Effector CD4-positive, alpha-beta T cell (primary cell): ENCODE data around the gene TLR2.
"Not testable (repeated sequence)": the region's sequence is repeated elsewhere in the genome, so short reads cannot be mapped to it uniquely, and the experiment has no call there.

ENCODE experiments used
- DNase-seq: peaks from one replicate; pipeline ENCODE4 v3.0.0-alpha.2; 2020

TLR2 gene

GRCh38 chr4:153661215-153661822, 22.8 kb upstream of the TLR2 start:
- no peak for DNase-seq

GRCh38 chr4:153661908-153662307, 22.2 kb upstream of the TLR2 start:
- DNase-seq = no peak

DNA sequence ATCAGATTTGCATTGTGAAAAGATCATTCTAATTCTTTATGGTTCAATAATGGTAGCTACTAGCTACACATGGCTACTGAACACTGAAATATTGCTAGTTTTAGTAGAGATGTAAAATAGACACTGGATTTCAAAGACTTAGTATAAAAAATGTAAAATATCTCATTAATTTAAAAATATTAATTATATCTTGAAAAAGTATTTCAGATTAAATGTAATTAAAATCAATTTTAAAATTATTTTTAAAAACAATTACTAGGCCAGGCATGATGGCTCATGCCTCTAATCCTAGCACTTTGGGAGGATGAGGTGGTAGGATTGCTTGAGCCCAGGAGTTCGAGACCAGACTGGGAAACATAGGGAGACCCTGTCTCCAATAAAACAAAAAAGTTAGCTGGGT, 20.4 kb upstream of the TLR2 start:
- no peak for DNase-seq

DNA sequence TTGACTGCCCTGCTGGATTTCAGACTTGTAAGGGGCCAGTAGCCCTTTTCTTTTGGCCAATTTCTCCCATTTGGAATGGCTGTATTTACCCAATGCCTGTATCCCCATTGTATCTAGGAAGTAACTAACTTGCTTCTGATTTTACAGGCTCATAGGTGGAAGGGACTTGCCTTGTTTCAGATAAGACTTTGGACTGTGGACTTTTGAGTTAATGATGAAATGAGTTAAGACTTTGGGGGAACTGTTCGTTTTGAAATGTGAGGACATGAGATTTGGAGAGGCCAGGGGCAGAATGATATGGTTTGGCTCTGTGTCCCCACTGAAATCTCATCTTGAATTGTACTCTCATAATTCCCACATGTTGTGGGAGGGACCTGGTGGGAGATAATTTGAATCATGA, 17.6 kb upstream of the TLR2 start:
- not testable (repeated sequence) for DNase-seq

GRCh38 chr4:153668647-153669046, 15.4 kb upstream of the TLR2 start:
- no peak for DNase-seq

DNA sequence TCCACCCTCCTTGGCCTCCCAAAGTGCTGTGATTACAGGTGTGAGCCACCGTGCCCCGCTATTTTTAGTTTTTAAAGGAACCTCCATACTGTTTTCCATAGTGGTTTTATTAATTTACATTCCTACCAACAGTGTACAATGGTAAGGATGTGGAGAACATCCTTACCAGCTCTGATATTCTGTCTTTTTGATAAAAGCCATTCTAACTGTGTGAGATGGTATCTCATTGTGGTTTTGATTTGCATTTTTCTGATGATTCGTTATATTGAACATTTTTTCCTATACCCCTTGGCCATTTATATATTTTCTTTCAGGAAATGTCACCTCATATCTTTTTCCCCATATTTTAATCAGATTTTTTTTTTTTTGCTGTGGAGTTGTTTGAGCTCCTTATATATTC, 14.2 kb upstream of the TLR2 start:
- DNase-seq = no peak

DNA sequence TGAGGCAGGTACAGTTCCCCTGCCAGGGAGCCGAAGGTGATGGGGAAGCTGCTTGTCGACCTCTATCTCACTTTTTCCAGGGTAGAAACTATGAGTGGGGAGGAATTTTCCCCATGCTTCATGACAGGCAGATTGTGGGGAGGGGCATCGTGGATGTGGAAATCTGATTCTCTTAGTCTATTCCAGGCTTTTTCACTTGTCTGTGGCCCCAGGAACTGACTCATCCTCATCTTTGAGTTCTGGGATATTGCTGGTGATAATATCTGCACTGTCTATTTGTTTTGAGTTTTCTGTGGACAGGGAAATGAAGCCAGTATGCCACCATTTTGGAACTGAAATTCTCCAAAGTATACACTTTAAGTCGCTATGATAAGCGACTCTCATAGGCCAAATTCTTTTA, 7.6 kb upstream of the TLR2 start:
- DNase-seq = no peak

DNA sequence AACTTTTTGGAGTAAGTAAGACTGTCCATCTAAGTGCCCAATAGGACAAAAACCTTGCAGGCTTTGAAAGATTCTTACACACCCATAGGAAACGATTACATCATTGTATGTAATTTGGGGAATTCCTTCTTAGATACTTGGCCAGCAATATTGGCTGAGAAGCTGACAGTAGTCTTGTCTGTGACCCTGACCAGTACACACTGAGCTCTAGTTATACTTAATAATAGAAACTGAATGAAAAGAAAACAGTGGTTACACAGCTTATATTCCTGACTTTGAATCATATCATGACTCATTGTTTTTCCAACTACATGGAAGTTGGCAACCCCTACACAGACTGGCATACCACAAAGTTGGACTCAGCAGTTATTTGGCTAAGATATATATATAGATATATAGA, 7.1 kb upstream of the TLR2 start:
- DNase-seq = no peak

DNA sequence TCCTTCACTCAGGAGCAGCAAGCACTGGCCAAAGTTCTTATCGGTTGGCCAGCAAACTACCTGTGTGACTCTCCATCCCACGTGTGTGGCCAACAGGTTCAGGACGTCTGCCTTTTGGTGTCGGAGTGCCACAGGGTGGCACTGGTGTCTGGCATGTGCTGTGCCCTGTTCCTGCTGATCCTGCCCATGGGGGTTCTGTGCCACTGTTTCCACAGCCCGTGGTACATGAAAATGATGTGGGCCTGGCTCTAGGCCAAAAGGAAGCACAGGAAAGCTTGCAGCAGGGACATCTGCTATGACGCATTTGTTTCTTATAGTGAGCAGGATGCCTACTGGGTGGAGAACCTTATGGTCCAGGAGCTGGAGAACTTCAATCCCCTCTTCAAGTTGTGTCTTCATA, 4.6 kb upstream of the TLR2 start:
- no peak for DNase-seq

GRCh38 chr4:153683763-153684181, 308 bp upstream of the TLR2 start:
- DNase-seq = no peak

GRCh38 chr4:153684971-153685371, 891 bp downstream of the TLR2 start:
- DNase-seq = no peak

DNA sequence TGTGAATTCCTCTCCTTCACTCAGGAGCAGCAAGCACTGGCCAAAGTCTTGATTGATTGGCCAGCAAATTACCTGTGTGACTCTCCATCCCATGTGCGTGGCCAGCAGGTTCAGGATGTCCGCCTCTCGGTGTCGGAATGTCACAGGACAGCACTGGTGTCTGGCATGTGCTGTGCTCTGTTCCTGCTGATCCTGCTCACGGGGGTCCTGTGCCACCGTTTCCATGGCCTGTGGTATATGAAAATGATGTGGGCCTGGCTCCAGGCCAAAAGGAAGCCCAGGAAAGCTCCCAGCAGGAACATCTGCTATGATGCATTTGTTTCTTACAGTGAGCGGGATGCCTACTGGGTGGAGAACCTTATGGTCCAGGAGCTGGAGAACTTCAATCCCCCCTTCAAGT, 20.4 kb downstream of the TLR2 start:
- DNase-seq = no peak

GRCh38 chr4:153705743-153706468, 21.8 kb downstream of the TLR2 start:
- no peak for DNase-seq

DNA sequence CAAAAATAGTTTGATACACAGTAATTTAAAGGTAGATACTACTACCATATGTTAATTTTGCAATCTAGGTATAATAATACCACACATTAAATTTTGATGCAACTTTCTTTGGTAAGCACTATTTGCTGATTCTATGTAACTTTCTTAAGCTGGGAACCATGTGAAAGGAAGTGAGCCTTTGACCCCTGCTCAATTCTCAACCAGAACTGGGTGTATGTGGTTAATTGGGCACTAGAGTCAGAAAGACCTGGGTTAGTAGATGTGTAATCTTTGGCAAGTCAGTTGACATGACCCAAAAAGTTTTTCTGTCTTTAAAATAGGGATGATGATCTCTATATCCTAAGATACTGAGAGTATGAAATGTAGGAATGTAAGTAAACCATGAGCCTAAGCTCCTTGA, 22.4 kb downstream of the TLR2 start:
- no peak for DNase-seq

DNA sequence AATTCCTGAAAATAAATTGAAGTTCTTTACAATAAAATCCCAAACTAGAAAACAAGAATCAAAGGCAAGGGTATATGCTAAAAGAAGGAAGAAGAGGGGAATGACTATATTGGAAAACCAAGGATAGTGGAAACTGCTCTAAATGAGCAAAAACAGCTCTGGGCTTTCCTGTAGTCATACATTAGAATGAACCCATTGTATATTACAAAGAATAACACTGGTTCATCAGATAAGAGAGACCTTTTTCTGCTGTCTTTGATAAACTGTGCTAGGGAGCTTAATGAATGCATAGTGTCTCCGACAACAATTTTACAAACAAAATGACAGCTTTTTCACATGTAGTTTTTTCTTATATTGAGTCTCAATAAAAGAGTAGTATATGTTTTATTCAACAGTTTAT, 26.6 kb downstream of the TLR2 start:
- DNase-seq = no peak

DNA sequence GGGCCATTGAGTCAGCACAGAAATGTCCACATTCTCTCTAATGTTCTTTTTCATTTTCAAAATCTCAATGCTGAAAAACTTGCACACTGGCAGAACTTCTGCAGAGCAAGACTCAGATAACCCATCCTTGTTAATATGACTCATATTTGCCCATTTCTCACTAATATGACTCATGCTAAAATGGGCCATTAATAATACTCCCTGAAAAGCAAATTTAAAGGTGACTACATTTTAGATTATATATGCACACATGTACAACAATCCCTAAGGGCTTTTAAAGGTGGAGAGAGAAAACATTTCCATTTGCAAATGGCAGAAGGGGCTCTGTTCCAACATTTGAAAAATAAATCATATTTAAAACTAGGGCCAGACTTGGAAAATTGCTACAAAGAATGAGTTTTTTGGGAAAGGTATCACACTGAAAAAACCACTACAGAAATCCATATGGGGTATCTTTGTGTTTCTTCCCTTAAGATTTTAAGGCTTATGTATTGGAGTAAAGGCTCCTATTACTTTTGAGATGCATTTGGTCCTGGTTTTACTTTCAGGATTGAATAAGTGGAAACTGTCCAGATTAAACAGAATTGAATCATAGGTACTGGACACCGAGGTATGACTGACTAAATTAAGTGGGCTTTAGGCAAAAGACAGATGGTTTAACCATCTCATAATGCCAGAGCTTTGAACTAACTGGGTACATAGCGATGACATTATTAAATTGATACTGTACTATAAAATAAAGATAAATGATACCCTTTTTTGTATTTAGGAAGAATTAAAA, 30.0 kb downstream of the TLR2 start:
- DNase-seq = no peak

- DNase-seq = no peak
Measured at GRCh38 chr4:153722036-153722435, 38.0 kb downstream of the TLR2 start.

GRCh38 chr4:153724606-153725005, 40.5 kb downstream of the TLR2 start:
- DNase-seq = no peak

- DNase-seq = no peak
Measured at GRCh38 chr4:153725136-153725830, 41.2 kb downstream of the TLR2 start.

- no peak for DNase-seq
Measured at GRCh38 chr4:153725831-153726154, 41.7 kb downstream of the TLR2 start.

- no peak for DNase-seq
Measured at GRCh38 chr4:153728151-153728550, 44.1 kb downstream of the TLR2 start.

- DNase-seq = no peak
Measured at GRCh38 chr4:153728660-153729059, 44.6 kb downstream of the TLR2 start.

DNA sequence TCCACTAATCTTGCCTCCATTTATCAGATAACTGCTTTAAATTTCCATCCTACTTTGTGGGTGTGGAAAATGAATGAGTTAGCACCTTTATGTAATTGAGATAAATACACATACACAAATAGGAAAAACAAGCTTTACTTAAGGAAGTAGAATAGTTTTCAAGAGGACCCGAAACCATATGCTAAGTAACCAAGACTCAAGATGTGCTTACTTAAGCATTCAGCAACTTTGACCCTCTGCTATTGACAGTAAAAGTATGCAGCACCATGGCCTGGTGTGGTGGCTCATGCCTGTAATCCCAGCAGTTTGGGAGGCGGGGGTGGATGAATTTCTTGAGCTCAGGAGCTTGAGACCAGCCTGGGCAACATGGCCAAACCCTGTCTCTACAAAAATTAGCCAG, 45.8 kb downstream of the TLR2 start:
- no peak for DNase-seq

- no peak for DNase-seq
Measured at GRCh38 chr4:153731239-153731638, 47.2 kb downstream of the TLR2 start.
